GM08714 (cell line): ENCODE measurements around the gene IL32.

ENCODE experiments used
- H3K4me3 ChIP-seq: fragments of 200-500 bp; sonication (Bioruptor generic); 2 replicates; pipeline ENCODE4 v1.5.1; 2014; ENCODE audit warnings: mild to moderate bottlenecking, low read length, inconsistent platforms
- ZNF274 ChIP-seq: IDR thresholded peaks from 2 replicates; pipeline ENCODE4 v1.6.1; 2012; ENCODE audit warnings: mild to moderate bottlenecking, low read depth, low read length

IL32 gene

GRCh38 chr16:3025032-3026002, 40.1 kb upstream of the IL32 start:
- no peak overlapping the region for H3K4me3 ChIP-seq
- TF ChIP-seq ZNF274 = no peak

- no peak overlapping the region for H3K4me3 ChIP-seq
- TF ChIP-seq ZNF274 = no peak
Observed at GRCh38 chr16:3026003-3026378, 39.4 kb upstream of the IL32 start.

GRCh38 chr16:3026609-3027488, 38.6 kb upstream of the IL32 start:
- no peak overlapping the region for H3K4me3 ChIP-seq
- no peak for TF ChIP-seq ZNF274

GRCh38 chr16:3027489-3027795, 38.0 kb upstream of the IL32 start:
- no peak for TF ChIP-seq ZNF274
- H3K4me3 ChIP-seq = no peak overlapping the region

GRCh38 chr16:3027983-3028715, 37.3 kb upstream of the IL32 start:
- no peak for TF ChIP-seq ZNF274
- H3K4me3 ChIP-seq = no peak overlapping the region

GRCh38 chr16:3028716-3029319, 36.6 kb upstream of the IL32 start:
- no peak overlapping the region for H3K4me3 ChIP-seq
- TF ChIP-seq ZNF274 = no peak

GRCh38 chr16:3029491-3030221, 35.8 kb upstream of the IL32 start:
- no peak overlapping the region for H3K4me3 ChIP-seq
- TF ChIP-seq ZNF274 = no peak

GRCh38 chr16:3030222-3031212, 34.9 kb upstream of the IL32 start:
- TF ChIP-seq ZNF274 = no peak
- no peak overlapping the region for H3K4me3 ChIP-seq

- TF ChIP-seq ZNF274 = no peak
- H3K4me3 ChIP-seq = no peak overlapping the region
Observed at GRCh38 chr16:3032624-3033023, 32.8 kb upstream of the IL32 start.

GRCh38 chr16:3035289-3035971, 30.0 kb upstream of the IL32 start:
- H3K4me3 ChIP-seq = no peak overlapping the region
- no peak for TF ChIP-seq ZNF274

- H3K4me3 ChIP-seq = no peak overlapping the region
- TF ChIP-seq ZNF274 = no peak
Observed at GRCh38 chr16:3035972-3036725, 29.3 kb upstream of the IL32 start.
